SK-N-SH (cell line): ENCODE measurements around the gene RDH16.
A peak's percentile ranks its signal among the peaks of the same experiment; 100 is the strongest.

Experiments used
- CTCF ChIP-seq: fragments of 200-600 bp; sonication (generic); IDR thresholded peaks from 2 replicates; pipeline ENCODE4 v1.6.1; 2017; ENCODE audit warnings: antibody characterized with exemption, mild to moderate bottlenecking, moderate library complexity
- MAX ChIP-seq: IDR thresholded peaks from 2 replicates; pipeline ENCODE4 v1.4.0; 2012; ENCODE audit warnings: low read depth

GRCh38 chr12:56987551-56988053 is 30.2 kb upstream of the RDH16 start:
- TF ChIP-seq MAX (no peak), CTCF (peak; percentile 87)
